DMS 273 (cell line): ENCODE data around the gene PIGU.

Source experiments
- DNase-seq: peaks from one replicate; lab custom pipeline; 2025; ENCODE audit not compliant: unreplicated experiment; lab: John Stamatoyannopoulos, UW

Gene PIGU

GRCh38 chr20:34579979-34580940 is 96.6 kb downstream of the PIGU start:
- DNase-seq = no peak

- DNase-seq = peak; percentile 82
Observed at GRCh38 chr20:34579191-34579978, 97.5 kb downstream of the PIGU start.

GRCh38 chr20:34578521-34578920 is 98.4 kb downstream of the PIGU start:
- DNase-seq = no peak

- no peak for DNase-seq
Observed at GRCh38 chr20:34578025-34578424, 98.9 kb downstream of the PIGU start.

- DNase-seq = no peak
Observed at GRCh38 chr20:34577061-34577460, 99.8 kb downstream of the PIGU start.

GRCh38 chr20:34575756-34576155 is 101.1 kb downstream of the PIGU start:
- DNase-seq = no peak

- no peak for DNase-seq
Observed at GRCh38 chr20:34575271-34575670, 101.6 kb downstream of the PIGU start.

- DNase-seq = no peak
Observed at GRCh38 chr20:34574861-34575260, 102.0 kb downstream of the PIGU start.

GRCh38 chr20:34574426-34574825 is 102.5 kb downstream of the PIGU start:
- DNase-seq = no peak

- no peak for DNase-seq
Observed at GRCh38 chr20:34573541-34574300, 103.2 kb downstream of the PIGU start.

- no peak for DNase-seq
Observed at GRCh38 chr20:34571753-34572152, 105.1 kb downstream of the PIGU start.

GRCh38 chr20:34570859-34571306 is 106.0 kb downstream of the PIGU start:
- no peak for DNase-seq

GRCh38 chr20:34569598-34569997 is 107.3 kb downstream of the PIGU start:
- no peak for DNase-seq

- DNase-seq = no peak
Observed at GRCh38 chr20:34567892-34568865, 108.7 kb downstream of the PIGU start.

GRCh38 chr20:34566978-34567891 is 109.7 kb downstream of the PIGU start:
- no peak for DNase-seq

- no peak for DNase-seq
Observed at GRCh38 chr20:34564833-34565232, 112.1 kb downstream of the PIGU start.

- peak; percentile 88 for DNase-seq
Observed at GRCh38 chr20:34562641-34563040, 114.3 kb downstream of the PIGU start.

- DNase-seq = no peak
Observed at GRCh38 chr20:34561661-34562060, 115.2 kb downstream of the PIGU start.

GRCh38 chr20:34560614-34561013 is 116.3 kb downstream of the PIGU start:
- no peak for DNase-seq
